ENCODE data around the gene IDE.
"Not testable (repeated sequence)": the region's sequence is repeated elsewhere in the genome, so short reads cannot be mapped to it uniquely, and the experiment has no call there.

Gene IDE

DNA sequence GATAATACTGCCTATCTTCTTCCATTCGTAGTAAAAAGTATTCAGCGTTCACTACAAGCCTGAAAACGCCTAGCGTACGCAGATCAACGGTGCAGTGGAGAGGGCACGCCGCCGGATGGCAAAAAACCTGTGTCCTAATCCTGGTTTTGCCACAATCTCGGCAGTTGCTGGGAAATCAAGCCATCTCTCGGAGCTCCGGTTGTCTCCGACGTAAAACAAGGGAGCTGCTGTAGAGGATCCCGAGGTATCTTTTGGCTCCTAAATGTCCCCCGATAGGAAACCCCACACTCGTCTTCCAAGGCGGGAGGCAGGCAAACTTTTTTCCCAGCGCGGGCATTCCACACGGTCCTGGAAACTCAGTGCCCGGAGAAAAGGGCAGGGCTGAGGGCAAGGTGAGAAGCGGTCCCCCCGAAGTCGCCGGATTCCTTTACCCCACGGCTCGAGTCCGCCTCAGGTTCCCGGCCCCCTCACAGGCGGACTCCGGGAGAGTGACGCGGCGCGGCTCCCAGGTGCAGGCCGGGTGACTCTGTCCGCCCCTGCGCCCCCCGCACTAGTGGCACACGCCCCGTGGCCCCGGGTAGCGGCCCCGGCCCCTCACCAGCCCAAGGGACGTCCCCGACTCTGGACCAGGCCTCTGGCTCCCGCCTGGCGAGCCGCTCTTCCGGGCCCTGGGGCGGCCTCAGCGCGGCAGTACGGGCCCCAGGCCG lies 649 bp downstream of the IDE start:
- Mint-ChIP-seq H3K27me3 (no peaks in the 10 kb centered on the region), H3K9me3 (ENCODE audit: low read depth) (no peaks in the 10 kb centered on the region), H3K27ac (peak overlapping the region; percentile 56), H3K4me1 (ENCODE audit: low read depth) (peaks cover 40% of the 10 kb centered on the region), H3K4me3 (peak overlapping the region; percentile 88), H3K36me3 (no peaks in the 10 kb centered on the region)

DNA sequence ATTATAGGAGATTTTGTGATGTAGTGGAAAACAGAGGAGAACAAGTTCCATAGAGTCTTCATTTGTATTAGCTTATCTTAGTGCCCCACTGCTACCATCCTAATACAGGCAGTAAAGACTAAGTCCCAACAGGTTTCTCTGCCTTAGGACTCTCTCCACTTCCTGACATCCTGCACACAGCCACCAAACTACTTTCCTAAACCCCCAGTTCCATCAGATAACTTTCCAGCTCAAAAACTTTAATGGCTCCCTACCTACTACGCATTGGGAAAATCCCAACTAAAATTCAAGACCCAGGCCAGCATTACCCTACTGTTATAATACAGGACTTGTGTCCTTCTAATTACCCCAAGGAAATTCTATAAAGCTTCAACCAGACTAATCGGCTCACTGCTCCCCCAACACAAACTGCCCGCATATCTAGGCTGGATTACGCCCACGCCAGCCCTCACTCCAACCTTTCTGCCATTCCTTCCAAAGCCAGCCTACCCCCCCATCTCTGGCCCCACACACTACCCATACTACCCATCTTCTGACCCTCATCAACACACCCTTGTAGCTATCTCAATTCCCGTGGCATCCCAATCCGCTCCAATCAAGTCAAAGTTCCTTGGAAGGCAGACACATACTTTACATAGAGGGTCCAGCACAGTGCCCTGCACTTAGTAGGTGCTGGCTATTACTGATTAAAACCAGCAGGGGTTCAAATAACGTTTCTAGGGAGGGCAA lies 1.4 kb downstream of the IDE start:
- peaks cover 45% of the 10 kb centered on the region for H3K4me1 Mint-ChIP-seq (ENCODE audit: low read depth)
- no peaks in the 10 kb centered on the region for H3K36me3 Mint-ChIP-seq
- H3K4me3 Mint-ChIP-seq = peak overlapping the region; percentile 86
- H3K9me3 Mint-ChIP-seq (ENCODE audit: low read depth) = no peaks in the 10 kb centered on the region
- peak overlapping the region; percentile 36 for H3K27ac Mint-ChIP-seq
- no peaks in the 10 kb centered on the region for H3K27me3 Mint-ChIP-seq

DNA sequence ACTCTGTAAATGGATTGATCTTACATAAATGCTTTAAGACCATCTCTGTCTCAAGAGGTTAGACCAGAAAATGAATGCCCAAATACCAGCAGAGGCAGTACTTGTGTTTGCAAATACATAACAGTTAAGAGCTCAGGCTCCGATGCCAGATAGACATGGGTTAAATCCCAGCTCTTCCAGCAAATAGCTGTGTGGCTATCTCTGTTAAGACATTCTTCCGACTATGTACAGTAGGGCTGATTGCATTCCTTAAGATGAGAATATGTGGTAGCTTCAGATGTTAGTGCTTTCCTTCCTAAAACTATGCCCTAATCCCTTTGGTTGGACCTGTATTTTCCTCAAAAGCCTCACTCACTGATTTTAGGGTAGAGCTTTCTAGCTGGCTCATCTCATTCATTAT lies 2.2 kb downstream of the IDE start:
- H3K27ac Mint-ChIP-seq = no peak overlapping the region
- H3K9me3 Mint-ChIP-seq (ENCODE audit: low read depth) = no peaks in the 10 kb centered on the region
- H3K4me3 Mint-ChIP-seq = peak overlapping the region; percentile 86
- peaks cover 52% of the 10 kb centered on the region for H3K4me1 Mint-ChIP-seq (ENCODE audit: low read depth)
- no peaks in the 10 kb centered on the region for H3K27me3 Mint-ChIP-seq
- peaks cover 2% of the 10 kb centered on the region for H3K36me3 Mint-ChIP-seq

DNA sequence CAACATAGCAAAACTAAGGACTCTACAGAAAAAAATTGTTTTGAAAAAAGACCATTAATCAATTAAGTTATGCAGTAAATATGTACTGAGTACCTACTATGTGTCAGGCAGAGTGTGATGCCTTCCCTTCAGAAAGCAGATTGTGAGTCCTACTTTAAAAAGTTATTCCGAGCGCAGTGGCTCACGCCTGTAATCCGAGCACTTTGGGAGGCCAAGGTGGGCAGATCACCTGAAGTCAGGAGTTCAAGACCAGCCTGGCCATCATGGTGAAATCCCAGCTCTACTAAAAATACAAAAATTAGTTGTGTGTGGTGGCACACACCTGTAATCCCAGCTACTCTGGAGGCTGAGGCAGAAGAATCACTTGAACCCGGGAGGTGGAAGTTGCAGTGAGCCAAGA lies 4.2 kb downstream of the IDE start:
- not testable (repeated sequence) for H3K4me3 Mint-ChIP-seq; H3K9me3 Mint-ChIP-seq (ENCODE audit: low read depth); H3K27me3 Mint-ChIP-seq; H3K36me3 Mint-ChIP-seq; H3K27ac Mint-ChIP-seq
- peaks cover 53% of the 10 kb centered on the region for H3K4me1 Mint-ChIP-seq (ENCODE audit: low read depth)

DNA sequence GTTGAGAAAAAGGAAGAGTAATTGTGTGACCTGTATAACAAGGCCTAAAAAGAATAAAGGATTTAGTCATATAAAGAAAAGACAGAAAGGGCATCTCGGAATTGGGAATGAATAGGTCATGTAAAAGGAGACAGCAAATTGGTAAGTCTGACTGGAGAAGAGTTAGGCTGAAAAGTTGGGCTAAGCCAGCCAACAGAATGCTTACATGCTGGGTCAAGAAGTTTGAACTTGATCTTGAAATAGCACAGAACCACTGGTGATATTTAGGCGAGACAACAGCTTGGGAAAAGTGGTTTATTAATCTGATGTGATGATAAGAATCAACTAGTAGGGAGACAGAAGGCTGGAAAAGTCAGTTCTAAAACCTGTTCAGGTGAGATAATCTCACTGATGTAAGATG lies 4.8 kb downstream of the IDE start:
- Mint-ChIP-seq H3K9me3 (ENCODE audit: low read depth) (no peaks in the 10 kb centered on the region), H3K4me3 (no peak overlapping the region), H3K36me3 (peaks cover 9% of the 10 kb centered on the region), H3K4me1 (ENCODE audit: low read depth) (peaks cover 50% of the 10 kb centered on the region), H3K27ac (no peak overlapping the region), H3K27me3 (no peaks in the 10 kb centered on the region)

DNA sequence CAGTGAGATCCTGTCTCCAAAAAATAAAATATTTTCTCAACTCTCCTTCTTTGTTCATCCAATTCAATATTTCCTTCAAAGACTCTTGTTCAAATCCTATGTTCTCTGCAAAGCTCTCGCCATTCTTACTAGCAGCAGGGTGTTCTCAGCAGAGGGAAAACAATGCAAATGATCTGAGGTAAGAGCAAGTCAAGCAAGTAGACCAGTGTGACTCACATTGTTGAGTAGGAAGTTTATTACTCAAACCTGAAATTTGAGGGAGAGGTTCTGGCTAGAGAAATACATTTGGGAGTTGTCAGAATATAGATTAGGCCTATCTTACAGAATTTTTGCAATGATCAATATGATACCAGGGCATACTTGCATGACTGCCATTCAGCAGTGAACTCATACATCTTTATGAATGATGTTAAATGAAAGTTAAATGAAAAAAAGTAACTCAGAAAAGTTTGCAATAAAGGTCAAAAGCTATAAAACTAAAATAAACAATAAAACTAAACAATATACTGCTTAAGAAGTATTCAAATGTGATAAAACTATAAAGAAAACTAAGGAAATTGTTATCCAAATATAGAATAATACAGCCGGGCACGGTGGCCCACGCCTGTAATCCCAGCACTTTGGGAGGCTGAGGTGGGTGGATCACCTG lies 5.8 kb downstream of the IDE start:
- Mint-ChIP-seq H3K27me3 (no peaks in the 10 kb centered on the region), H3K4me3 (no peak overlapping the region), H3K4me1 (ENCODE audit: low read depth) (peaks cover 50% of the 10 kb centered on the region), H3K27ac (no peak overlapping the region), H3K36me3 (peaks cover 11% of the 10 kb centered on the region), H3K9me3 (ENCODE audit: low read depth) (no peaks in the 10 kb centered on the region)

DNA sequence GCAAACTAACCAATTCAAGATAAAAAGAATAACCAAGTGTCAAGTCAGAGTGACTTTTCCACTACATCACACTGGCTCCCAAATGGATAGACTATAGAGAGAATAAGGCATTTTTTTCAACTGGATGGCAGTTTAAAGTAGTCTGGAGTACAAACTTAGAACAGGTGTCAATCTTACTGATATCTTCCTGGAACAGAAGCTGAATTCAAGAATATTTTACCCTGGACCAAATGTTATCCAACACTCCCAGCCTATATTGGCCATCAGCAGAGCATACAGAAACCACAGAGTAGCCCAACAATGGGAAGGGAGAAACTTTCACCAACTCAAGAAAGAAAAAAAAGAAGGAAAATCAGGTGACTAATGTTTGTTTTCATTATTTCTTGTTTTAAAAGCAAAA lies 11.5 kb downstream of the IDE start:
- Mint-ChIP-seq H3K9me3 (ENCODE audit: low read depth) (peaks cover 6% of the 10 kb centered on the region), H3K27ac (no peak overlapping the region), H3K4me1 (ENCODE audit: low read depth) (peaks cover 20% of the 10 kb centered on the region), H3K27me3 (no peaks in the 10 kb centered on the region), H3K36me3 (peaks cover 34% of the 10 kb centered on the region), H3K4me3 (no peak overlapping the region)

DNA sequence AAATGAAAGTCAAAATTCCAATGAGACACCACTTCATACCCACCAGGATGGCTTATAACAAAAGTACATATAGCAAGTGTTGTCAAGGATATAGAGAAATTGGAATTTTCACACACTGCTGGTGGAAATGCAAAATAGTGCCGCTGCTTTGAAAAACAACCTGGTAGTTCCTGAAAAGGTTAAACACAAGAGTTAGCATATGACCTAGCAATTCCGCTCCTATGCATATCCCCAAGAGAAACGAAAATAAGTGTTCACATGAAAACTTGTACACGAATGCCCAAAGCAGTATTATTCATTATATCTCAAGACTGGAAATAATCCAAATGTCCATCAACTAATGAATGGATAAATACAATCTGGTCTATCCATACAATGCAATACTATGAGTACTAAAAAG lies 14.8 kb downstream of the IDE start:
- Mint-ChIP-seq H3K27ac (no peak overlapping the region), H3K9me3 (ENCODE audit: low read depth) (peaks cover 7% of the 10 kb centered on the region), H3K4me1 (ENCODE audit: low read depth) (peaks cover 7% of the 10 kb centered on the region), H3K36me3 (peaks cover 36% of the 10 kb centered on the region), H3K4me3 (no peak overlapping the region), H3K27me3 (no peaks in the 10 kb centered on the region)

DNA sequence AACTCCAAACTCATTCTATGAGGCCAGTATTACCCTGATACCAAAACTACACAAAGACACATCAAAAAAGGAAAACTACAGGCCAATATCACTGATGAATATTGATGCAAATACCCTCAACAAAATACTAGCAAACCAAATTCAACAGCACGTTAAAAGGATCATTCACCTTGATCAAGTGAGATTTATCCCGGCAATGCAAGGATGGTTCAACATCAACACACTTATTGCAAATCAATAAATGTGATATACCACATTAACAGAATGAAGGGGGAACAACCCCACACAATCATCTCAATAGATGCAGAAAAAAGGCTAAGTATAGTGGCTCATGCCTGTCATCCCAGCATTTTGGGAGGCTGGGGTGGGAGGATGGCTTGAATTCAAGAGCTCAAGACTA lies 19.9 kb downstream of the IDE start:
- H3K36me3 Mint-ChIP-seq = peaks cover 30% of the 10 kb centered on the region
- H3K27ac Mint-ChIP-seq = no peak overlapping the region
- peaks cover 4% of the 10 kb centered on the region for H3K4me1 Mint-ChIP-seq (ENCODE audit: low read depth)
- no peaks in the 10 kb centered on the region for H3K27me3 Mint-ChIP-seq
- H3K4me3 Mint-ChIP-seq = no peak overlapping the region
- peaks cover 14% of the 10 kb centered on the region for H3K9me3 Mint-ChIP-seq (ENCODE audit: low read depth)

DNA sequence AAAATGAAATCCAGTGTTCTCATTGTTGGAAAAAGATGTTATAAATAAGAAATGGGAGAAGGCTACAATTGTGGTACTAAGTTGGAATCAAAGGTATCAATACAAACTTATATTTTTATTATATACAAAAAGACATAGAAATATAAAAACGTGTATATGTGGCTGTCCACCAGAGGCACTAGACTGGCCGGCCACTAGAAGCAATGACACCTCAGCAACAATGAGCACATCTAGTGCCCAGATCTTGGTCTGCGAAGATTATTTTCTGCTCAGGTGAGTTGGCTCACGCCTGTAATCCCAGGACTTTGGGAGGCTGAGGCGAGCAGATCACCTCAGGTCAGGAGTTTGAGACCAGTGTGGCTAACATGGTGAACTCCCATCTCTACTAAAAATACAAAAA lies 21.6 kb downstream of the IDE start:
- Mint-ChIP-seq H3K4me1 (ENCODE audit: low read depth) (peaks cover 4% of the 10 kb centered on the region), H3K27ac (no peak overlapping the region), H3K4me3 (no peak overlapping the region), H3K27me3 (no peaks in the 10 kb centered on the region), H3K36me3 (peaks cover 28% of the 10 kb centered on the region), H3K9me3 (ENCODE audit: low read depth) (peaks cover 13% of the 10 kb centered on the region)

DNA sequence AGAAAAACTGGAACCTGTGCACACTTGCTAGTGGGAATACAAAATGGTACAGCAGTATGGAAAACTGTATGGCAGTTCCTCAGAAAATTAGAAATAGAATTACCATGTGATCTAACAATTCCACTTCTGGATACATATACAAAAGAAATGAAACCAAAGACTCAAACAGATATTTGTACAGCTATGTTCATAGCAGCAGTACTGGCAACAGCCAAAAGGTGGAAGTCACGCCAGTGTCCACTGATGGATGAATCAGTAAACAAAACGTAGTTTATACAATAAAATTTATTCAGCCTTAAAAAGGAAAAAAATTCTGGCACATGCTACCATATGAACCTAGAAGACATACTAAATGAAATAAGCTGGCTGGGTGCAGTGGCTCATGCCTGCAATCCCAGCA lies 23.0 kb downstream of the IDE start:
- H3K4me1 Mint-ChIP-seq (ENCODE audit: low read depth) = peaks cover 5% of the 10 kb centered on the region
- H3K9me3 Mint-ChIP-seq (ENCODE audit: low read depth) = peaks cover 13% of the 10 kb centered on the region
- H3K4me3 Mint-ChIP-seq = no peak overlapping the region
- H3K36me3 Mint-ChIP-seq = peaks cover 28% of the 10 kb centered on the region
- H3K27me3 Mint-ChIP-seq = no peaks in the 10 kb centered on the region
- no peak overlapping the region for H3K27ac Mint-ChIP-seq

DNA sequence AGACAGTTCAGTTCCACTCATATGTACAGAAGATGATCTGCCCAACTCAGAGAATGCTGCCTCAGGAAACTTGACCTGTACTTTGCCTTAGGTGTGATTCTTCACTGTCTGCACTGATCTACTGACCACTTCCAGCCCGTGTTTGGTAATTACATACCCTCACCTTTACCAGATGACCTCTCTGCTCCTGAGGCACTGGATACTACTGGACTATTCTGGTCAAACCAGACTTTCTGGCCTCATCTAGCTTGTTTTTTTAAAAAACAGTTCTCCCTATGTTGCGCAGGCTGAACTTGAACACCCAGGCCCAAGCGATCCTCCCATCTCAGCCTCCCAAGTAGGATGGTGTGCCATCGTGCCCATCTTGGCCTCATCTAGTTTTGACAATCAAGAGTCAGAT lies 26.2 kb downstream of the IDE start:
- Mint-ChIP-seq H3K36me3 (peaks cover 10% of the 10 kb centered on the region), H3K4me3 (no peak overlapping the region), H3K9me3 (ENCODE audit: low read depth) (peaks cover 3% of the 10 kb centered on the region), H3K27ac (no peak overlapping the region), H3K27me3 (no peaks in the 10 kb centered on the region), H3K4me1 (ENCODE audit: low read depth) (peaks cover 32% of the 10 kb centered on the region)

DNA sequence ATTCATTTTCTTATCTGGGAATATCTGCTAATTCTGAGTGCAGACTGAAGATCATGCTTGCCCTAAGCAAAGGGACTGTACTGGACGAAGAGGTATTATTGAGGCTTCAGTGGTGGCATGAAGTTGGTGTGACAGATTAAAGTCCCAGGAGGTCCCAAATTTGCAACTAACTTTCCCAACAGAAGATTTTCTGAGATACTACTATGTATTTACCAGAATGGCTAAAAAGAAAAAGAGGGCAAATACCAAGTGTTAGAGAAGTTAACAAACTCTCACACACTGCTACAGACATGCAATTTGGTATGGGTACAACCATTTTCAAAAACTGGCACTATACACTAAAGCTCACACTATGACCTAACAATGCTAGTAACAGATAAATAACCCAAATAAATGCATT lies 28.3 kb downstream of the IDE start:
- no peak overlapping the region for H3K27ac Mint-ChIP-seq

DNA sequence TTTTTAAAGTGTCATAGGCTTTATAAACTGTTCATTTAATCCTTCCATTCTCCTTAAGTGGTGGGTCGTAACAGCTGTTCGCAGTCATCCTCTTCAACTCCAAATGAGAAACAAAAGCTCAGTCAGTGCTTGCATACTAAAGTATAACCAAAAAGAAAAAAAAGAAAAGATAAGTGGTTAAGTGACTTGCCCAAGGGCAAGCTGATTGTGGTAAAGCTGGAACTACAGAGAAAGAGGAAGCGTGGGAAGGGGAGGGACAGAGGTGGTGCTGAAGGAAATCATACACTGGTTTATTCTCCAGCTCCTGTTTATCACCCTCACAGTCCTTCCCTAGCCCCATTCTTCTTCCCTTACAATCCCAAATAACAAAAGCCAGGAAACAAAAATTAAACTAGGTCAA lies 29.6 kb downstream of the IDE start:
- no peaks in the 10 kb centered on the region for H3K9me3 Mint-ChIP-seq (ENCODE audit: low read depth)
- H3K4me1 Mint-ChIP-seq (ENCODE audit: low read depth) = peaks cover 46% of the 10 kb centered on the region
- H3K27ac Mint-ChIP-seq = no peak overlapping the region
- no peaks in the 10 kb centered on the region for H3K27me3 Mint-ChIP-seq
- no peak overlapping the region for H3K4me3 Mint-ChIP-seq
- peaks cover 2% of the 10 kb centered on the region for H3K36me3 Mint-ChIP-seq

More for the DNA sequence above, 28.3 kb downstream of the IDE start:
- Mint-ChIP-seq H3K4me1 (ENCODE audit: low read depth) (peaks cover 45% of the 10 kb centered on the region), H3K9me3 (ENCODE audit: low read depth) (no peaks in the 10 kb centered on the region), H3K27me3 (no peaks in the 10 kb centered on the region), H3K4me3 (no peak overlapping the region), H3K36me3 (peaks cover 3% of the 10 kb centered on the region)

DNA sequence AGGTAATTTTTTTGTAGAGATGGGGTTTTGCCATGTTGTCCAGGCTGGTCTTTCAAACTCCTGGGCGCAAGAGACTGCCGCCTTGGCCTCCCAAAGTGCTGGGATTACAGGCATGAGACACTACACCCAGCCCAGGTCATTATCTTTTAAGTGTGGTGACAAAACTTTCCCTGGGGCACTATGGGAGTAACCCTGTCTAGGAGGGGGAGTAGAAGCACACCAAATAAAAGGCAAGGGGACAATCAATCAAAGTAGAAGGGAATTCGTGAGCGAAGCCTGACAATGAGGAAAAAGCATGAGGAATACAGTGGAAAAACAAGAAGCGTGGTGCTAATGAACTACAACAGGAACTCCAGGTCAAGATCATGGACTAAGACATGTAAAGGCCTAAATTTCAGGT lies 31.4 kb downstream of the IDE start:
- H3K4me3 Mint-ChIP-seq = no peak overlapping the region
- H3K9me3 Mint-ChIP-seq (ENCODE audit: low read depth) = no peaks in the 10 kb centered on the region
- peaks cover 2% of the 10 kb centered on the region for H3K36me3 Mint-ChIP-seq
- H3K27me3 Mint-ChIP-seq = no peaks in the 10 kb centered on the region
- H3K27ac Mint-ChIP-seq = no peak overlapping the region
- peaks cover 52% of the 10 kb centered on the region for H3K4me1 Mint-ChIP-seq (ENCODE audit: low read depth)

Measured in activated naive CD8-positive, alpha-beta T cell (primary cell).